GM18907 (cell line): Measurements from ENCODE around the gene IL2RG.

Source experiments
- ATAC-seq: cut with Tn5 transposase; IDR thresholded peaks from one replicate; pipeline ENCODE4 v1.9.1; 2021; ENCODE audit warnings: mild to moderate bottlenecking, moderate library complexity; ENCODE audit not compliant: unreplicated experiment

IL2RG gene

DNA sequence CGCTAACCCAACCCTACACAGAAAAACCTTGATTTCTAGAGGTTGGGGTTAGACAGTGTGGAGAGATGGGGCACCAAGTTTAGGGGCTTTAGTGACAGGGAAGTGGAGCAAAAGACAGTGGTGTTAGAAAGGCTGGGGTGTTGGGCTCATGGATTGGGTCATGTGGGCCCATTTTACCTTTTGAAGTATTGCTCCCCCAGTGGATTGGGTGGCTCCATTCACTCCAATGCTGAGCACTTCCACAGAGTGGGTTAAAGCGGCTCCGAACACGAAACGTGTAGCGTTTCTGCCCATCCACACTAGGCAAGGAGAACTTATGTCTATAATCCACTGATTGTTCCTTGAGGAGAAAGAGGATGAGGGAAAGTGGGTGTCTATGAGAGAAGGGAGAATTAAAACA, 2.3 kb downstream of the IL2RG start:
- ATAC-seq: no peak

DNA sequence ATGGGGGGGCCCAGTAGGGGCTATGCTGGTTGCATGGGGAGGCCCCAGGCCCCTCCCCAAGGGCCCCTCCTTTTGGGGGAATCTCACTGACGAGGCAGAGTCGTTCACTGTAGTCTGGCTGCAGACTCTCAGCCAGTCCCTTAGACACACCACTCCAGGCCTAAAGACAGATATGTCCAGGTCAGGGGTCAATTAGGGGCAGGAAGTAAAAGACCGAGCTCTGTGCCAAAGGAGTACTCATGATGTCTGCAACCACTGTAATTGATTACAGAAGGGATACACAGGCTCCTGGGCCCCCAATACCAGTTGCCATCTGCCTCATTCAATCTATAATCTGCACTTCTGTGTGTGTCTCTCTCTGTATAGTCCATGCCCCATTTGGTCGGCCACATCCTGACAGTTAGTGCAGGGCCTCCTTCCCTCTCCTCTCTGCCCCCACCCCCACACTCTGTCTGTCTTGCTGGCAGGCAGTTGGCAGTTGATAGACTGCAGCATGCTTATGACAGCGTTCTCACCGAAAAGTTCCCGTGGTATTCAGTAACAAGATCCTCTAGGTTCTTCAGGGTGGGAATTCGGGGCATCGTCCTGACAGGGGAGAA, 3.5 kb downstream of the IL2RG start:
- ATAC-seq: no peak

DNA sequence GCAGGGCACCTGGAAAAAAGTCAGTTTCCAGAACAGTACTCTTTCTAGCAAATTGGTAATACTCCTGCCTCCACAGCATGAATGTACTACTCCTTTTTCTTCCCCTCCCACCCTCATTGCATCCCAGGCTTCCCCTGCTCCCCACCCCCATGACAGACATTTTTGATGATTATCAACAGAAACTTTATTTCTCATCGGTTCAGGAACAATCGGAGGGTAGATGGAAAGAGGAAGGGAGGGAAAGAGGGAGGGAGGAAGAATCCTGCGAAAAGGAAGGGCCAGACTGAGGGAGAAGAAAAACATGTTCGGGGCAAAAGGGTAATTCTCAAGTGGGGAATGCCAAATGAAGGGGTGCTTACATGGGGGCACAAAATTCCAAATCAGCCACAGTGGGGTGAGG, 4.1 kb downstream of the IL2RG start:
- ATAC-seq: no peak

DNA sequence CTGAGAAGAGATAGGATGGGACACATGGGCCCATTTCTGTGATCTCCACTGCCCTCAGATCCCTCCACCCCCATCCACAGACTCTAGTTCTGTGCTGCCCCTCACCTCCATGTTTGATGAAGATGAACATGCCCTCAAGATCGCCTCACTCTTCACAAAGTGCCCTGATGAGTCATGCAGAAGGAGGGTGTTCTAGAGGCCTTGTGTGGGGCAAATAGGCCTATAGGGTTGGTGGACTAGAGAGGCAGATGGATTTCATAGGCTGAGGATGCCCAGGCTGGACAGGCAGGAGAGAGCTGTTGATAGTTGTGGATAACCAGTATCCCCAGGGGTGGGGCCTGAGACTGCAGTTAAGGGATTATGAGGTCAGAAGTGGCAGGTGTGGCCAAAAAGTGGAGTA, 5.0 kb downstream of the IL2RG start, which contains the start of gene CXorf65:
Gene CXorf65, minus strand, starts transcription at position 314 of the 400 bp plus-strand sequence. Its CDS starts 184 bp downstream, at position 130.
- no peak for ATAC-seq

DNA sequence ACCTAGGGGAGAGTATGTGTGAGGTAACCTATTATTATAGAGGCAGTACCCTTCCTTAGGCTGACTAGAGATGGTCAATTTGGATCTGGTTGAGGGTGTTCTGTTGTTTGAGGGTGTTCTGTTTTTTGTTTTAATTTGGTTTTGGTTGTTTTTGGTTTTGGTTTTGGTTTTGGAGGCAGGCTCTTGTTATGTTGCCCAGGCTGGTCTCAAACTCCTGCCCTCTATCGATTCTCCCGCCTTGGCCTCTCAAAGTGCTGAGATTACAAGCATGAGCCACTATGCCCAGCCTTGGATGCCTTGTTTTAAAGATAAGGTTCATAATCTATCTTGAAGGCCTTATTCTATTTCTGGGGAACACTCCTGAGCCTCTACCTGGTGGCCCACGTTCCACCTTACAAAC, 5.7 kb downstream of the IL2RG start:
- ATAC-seq: no peak

DNA sequence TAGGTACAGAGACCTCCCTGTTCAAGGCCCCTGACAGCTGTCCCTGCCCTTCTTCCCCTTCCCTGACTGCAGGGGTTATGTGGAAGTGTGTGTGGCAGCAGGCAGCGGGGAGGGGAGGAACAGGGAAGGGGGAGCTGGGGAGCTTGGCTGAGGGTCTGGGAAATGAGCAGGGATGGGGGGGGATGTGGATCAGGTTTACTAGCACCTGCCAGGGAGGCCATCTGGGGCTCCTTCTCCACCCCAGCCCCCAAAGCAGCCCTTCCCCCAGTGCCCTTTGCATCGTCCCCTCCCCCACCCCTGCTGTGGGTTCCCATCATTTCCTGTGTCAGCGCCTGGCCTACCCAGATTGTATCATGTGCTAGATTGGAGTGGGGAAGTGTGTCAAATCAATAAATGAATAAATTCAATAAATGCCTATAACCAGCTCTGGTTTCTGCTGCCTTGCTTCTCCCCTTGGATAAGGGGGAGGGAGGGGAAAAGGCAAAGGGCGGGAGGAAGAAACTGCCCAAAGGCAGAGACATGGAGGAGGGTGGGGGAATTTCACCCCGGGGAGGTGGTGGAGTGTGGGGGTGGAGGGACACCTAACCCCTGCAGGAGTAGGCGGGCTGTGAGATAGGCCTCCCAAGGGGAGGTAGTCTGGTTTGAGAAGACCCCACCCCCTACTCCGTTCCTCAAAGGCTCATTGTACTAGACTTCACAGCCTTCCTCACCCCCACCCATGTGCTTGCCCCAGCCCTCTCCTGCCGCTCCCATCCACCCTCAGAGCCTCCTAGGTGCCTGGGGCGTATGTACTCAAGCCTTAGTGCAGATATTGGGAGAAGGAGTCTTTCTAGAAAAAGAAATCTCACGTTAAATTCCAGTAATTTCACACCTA, 8.0 kb downstream of the IL2RG start:
- peak; percentile 53 for ATAC-seq

DNA sequence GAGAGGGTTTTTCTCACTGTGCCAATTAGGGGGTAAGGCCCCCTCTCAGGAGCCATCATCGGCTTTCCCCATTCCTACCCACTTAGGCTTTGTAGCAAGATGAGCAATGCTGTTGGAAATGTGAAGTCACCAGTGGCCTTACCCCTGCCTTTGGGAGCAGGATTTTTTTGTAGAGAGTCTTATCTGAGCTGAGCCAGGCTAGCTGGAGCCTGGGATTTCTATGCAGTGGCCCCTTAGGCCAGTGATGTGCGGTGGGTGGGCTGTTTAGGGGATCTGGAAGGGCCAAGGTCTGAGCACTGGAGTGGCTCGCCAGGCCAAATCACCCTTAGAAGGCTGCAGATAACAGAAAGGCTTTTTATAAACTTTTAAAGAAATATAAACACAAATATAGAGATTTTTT, 9.1 kb downstream of the IL2RG start:
- no peak for ATAC-seq

DNA sequence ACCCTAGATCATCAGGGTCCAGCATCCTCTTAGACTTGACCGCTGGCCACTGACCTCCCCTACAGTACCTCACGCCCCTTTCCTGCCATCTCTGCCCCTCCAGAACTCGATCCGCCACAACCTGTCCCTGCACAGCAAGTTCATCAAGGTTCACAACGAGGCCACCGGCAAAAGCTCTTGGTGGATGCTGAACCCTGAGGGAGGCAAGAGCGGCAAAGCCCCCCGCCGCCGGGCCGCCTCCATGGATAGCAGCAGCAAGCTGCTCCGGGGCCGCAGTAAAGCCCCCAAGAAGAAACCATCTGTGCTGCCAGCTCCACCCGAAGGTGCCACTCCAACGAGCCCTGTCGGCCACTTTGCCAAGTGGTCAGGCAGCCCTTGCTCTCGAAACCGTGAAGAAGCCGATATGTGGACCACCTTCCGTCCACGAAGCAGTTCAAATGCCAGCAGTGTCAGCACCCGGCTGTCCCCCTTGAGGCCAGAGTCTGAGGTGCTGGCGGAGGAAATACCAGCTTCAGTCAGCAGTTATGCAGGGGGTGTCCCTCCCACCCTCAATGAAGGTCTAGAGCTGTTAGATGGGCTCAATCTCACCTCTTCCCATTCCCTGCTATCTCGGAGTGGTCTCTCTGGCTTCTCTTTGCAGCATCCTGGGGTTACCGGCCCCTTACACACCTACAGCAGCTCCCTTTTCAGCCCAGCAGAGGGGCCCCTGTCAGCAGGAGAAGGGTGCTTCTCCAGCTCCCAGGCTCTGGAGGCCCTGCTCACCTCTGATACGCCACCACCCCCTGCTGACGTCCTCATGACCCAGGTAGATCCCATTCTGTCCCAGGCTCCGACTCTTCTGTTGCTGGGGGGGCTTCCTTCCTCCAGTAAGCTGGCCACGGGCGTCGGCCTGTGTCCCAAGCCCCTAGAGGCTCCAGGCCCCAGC, 10.5 kb downstream of the IL2RG start:
- no peak for ATAC-seq

DNA sequence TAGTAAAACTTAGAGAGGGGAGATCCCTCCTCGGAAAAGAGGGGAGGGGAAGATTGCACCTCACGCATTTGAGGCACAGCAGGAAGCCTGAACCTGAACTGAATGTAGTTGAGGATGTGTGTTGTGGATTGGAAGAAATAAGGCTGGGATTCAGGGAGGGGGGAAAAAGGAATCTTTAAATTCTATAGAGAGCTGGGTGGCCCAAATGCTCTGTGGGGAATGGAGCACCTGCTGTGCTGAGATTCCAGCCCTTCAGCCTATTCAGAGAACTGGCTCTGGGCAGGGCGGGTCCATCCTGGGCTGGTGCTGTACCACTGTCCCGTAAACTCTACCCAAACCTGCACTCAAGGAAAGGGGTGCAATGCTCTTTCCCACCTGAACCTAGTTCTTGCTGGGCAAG, 11.6 kb downstream of the IL2RG start:
- ATAC-seq: no peak

DNA sequence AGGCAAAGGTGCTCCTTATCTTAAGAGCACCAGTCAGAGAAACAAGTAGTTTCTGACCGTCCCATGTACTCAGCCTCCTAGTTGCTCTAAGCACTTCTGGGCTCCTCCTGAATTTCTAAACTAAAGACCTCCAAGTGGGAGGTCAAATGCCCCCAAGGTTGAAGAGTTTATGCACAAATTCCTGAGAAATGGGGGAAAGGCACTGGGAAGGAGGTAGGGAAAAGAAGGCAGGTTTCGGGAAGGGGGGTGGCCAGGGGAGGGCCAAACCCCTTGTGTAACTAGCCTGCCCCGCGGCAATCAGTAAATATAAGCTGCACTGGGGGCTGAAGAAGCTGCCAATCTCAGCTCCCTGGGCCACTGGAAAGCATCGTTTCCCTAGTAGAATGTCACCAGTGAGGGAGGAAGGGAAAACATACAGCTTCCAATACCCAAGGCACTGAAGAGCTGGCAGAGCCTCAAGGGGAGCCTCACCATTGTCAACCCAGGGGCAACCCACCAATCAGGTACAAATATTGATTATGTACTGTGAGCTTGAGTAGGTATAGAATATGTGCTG, 12.3 kb downstream of the IL2RG start:
- no peak for ATAC-seq

DNA sequence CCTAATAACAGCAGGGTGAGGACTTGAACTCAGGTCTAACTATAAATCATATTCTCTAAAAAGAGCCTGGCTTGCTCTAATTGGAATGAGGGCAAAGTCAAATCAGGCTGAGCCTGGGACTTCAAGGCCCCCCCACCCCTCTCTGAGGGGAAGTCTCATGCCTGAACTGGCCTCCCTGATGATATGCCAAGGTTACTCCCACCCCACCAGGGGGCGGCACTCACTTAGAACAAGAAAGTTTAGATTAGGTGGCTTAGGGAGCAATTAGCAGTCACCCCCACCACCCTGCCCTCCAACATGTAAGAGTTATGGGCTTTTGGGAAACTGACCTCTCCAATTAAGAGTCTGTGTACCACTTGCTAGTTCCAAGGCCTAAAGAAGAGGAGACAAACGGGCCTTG, 13.1 kb downstream of the IL2RG start:
- ATAC-seq: peak; percentile 42

DNA sequence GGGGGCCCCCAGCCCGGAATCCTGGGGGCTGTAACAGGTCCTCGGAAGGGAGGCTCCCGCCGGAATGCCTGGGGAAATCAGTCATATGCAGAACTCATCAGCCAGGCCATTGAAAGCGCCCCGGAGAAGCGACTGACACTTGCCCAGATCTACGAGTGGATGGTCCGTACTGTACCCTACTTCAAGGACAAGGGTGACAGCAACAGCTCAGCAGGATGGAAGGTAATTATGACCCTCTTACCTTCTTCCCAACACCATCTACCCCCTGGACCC, 14.7 kb downstream of the IL2RG start:
- ATAC-seq: no peak

DNA sequence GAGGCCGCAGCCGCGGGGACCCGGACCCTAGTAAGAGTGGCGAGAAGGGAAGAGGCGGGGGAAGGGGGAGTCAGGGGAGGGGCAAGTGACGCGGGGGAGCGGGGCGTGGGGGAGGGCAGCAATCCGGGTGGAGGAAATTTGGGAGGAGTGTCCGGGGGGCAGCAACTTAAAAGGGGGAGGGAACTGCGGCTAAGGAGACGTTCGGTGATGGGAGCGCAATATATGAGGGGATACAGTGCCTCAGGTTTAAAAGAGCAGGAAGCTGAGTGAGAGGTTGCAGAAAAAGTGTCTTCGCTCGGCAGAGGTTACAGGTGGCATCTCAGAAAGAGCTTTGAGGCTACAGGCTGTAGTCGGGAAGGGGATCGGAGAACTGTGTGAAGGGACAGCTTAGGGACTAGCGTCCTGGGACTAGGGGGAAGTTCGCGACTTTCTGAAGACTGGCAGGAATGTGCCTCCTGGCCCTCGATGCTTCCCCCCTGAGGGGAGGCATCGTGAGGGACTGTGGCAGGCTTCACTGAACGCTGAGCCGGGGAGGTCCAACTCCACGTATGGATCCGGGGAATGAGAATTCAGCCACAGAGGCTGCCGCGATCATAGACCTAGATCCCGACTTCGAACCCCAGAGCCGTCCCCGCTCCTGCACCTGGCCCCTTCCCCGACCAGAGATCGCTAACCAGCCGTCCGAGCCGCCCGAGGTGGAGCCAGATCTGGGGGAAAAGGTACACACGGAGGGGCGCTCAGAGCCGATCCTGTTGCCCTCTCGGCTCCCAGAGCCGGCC, 15.2 kb downstream of the IL2RG start:
- no peak for ATAC-seq

DNA sequence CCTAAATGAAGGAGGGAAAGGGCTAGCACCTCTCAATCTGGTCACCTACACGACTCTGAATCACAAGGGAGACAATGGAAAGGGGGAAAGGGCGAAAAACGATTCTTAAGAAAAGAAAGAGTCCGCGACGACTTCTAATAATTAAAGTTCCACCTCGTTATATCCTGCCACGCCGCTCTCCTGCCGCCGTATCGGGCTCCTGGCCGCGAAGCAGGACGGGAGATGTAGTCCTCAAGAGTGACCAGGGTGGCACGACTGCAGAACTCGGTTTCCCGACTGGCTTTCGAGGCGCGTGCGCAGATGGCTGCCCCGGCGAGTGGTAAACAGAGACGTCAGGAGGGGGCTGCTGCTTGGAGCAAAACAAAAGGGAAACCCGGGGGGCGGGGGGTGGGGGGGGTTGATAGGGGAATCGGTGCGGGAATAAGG, 15.8 kb downstream of the IL2RG start, which contains the start of gene FOXO4:
Gene FOXO4, plus strand, starts transcription at position 297 of the 426 bp plus-strand sequence. CDS start 678 bp downstream, outside the sequence.
- peak; percentile 85 for ATAC-seq

DNA sequence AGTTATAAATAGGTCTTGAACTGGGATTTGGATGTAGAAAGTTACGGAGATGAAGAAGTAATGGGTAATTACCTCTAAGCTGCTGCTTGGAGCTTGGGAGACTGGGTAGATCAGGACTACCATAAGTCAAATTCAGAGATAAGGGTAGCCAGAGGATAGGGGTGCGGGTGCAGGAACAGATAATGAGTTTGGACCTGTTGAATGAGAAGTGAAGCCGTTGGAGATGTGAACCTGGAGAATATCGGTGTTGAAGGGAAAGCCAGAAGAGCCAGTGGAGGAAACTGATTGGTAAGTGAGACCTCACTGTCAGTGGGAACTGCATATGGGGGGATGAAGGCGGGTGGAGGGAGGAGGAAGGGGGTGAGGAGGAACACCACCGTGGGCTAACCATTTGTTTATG, 16.3 kb downstream of the IL2RG start:
- no peak for ATAC-seq

DNA sequence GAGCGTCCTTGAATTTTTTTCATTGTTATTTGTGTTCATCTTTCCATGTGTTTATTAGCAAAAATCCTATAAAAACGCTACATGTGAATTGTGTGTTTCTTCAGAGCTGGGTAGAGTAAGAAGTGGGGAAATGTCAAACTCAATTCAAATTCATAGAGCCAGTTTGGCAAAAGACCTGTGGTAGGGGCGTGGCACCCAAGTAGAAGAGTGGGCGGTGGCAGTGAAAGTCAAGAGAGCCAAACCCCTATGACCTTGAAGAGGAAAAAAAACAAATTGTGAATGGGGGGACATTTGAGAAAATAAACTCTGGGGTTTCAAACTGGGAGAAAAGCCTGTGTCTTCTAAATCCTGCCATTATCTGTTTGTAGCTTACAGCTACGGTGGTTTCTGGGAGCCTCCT, 20.1 kb downstream of the IL2RG start:
- no peak for ATAC-seq

DNA sequence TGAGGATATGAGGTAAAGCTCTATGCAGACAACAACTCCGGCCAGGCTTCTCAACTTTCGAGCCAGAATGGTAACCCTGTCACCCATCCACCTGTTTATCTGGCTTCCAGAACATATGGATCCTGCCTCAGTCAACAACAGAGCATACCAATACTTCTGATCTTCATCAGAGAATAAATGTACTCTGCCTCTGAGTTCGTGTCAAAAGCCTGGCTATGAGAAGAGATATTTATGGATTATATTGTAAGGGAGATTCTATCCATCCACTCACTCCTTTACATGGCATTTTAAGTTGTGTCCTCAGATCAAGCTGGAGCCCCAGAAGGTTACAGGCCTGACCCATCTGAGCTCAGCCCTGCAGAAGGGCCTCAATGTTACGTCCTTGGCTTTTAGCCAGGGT, 25.5 kb downstream of the IL2RG start:
- ATAC-seq: no peak

DNA sequence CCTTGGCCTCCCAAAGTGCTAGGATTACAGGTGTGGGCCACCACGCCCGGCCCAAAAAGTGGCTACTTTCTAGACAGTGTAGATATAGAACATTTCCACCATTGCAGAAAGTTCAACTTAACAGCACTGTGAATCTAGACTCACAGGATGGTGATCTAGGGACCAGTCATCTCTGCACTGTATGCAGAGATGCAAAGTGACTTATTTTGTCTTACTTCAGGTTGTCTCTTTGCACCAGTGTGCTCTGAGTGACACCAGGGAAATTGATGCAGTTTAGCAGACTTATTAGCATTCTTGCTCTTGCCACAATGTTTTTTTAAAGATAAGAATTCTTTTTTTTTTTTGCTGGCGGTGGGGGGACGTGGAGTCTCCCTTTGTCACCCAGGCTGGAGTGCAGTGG, 28.6 kb downstream of the IL2RG start:
- no peak for ATAC-seq

DNA sequence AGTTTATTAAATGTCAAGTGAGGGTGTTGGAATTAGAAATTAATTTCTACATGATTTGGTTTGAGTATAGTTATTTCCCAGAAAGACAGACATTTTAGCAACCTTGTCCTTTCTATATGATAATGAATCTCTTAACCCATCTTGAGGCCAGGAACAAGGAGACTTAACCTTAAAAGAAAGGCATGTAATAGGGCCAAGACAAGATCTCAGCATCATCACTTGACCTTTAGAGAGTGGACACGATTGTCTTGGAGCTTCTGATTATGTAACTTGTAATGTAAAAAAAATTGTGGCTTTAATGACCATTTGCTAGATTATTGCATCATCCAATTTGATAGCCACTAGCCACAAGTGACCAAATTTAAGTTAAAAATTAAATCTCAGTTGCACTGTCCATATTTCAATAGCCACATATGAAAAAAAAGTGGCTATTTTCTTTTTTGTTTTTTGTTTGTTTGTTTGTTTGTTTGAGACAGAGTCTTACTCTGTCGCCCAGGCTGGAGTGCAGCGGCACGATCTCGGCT, 29.2 kb downstream of the IL2RG start:
- no peak for ATAC-seq
